HepG2 (cell line): ENCODE data around the gene RHOT2. TPM values are rescaled to one million over a fixed set of nuclear protein-coding genes. Genes with fewer than 3 reads are reported as not detected.
A peak's percentile ranks its signal among the peaks of the same experiment; 100 is the strongest.

Source experiments
- FOSL1 ChIP-seq: sonication (generic); formaldehyde crosslinking; IDR thresholded peaks from 2 replicates; pipeline ENCODE4 v1.9.0; 2021; ENCODE audit warnings: missing genetic modification reagents, borderline replicate concordance
- GATAD2A ChIP-seq: IDR thresholded peaks from 2 replicates; pipeline ENCODE4 v1.6.1; 2016
- HNRNPLL ChIP-seq: fragments of 200-400 bp; formaldehyde crosslinking; IDR thresholded peaks from 2 replicates; pipeline ENCODE4 v1.6.1; 2017; ENCODE audit warnings: mild to moderate bottlenecking, low read depth, low read length; ENCODE audit not compliant: poor library complexity, severe bottlenecking
- KLF11 ChIP-seq: IDR thresholded peaks from 2 replicates; pipeline ENCODE4 v1.6.1; 2016; ENCODE audit warnings: missing compliant biosample characterization
- NBN ChIP-seq: fragments of 450-650 bp; conservative IDR thresholded peaks from 2 replicates; pipeline ENCODE4 v1.6.1; 2017
- NR2F2 ChIP-seq: IDR thresholded peaks from 2 replicates; pipeline ENCODE4 v1.6.1; 2012; ENCODE audit warnings: low read depth, inconsistent platforms, borderline replicate concordance
- PAF1 ChIP-seq: IDR thresholded peaks from 2 replicates; pipeline ENCODE4 v1.6.1; 2016; ENCODE audit warnings: missing genetic modification reagents, missing compliant biosample characterization
- RFX5 ChIP-seq: IDR thresholded peaks from 2 replicates; pipeline ENCODE4 v1.6.1; 2011; ENCODE audit warnings: low read depth, low read length, improper control_type of control experiment
- SIN3A ChIP-seq: IDR thresholded peaks from 2 replicates; pipeline ENCODE4 v1.6.1; 2011; ENCODE audit warnings: low read depth, mild to moderate bottlenecking, control low read depth, low read length, borderline replicate concordance
- SIX1 ChIP-seq: sonication (generic); formaldehyde crosslinking; IDR thresholded peaks from 2 replicates; pipeline ENCODE4 v1.4.0; 2020; ENCODE audit warnings: missing genetic modification reagents, borderline replicate concordance
- TFDP2 ChIP-seq: sonication (generic); formaldehyde crosslinking; IDR thresholded peaks from 2 replicates; pipeline ENCODE4 v1.4.0; 2020; ENCODE audit warnings: missing genetic modification reagents
- ZFP1 ChIP-seq: IDR thresholded peaks from 2 replicates; pipeline ENCODE4 v1.6.1; 2016
- ZFP82 ChIP-seq: sonication (generic); formaldehyde crosslinking; IDR thresholded peaks from 2 replicates; pipeline ENCODE4 v1.5.1; 2020; ENCODE audit warnings: mild to moderate bottlenecking, missing genetic modification reagents, borderline replicate concordance
- ZMYM3 ChIP-seq: sonication (generic); formaldehyde crosslinking; IDR thresholded peaks from 2 replicates; pipeline ENCODE4 v1.5.1; 2020; ENCODE audit warnings: mild to moderate bottlenecking, missing genetic modification reagents
- ZNF274 ChIP-seq: sonication (generic); formaldehyde crosslinking; IDR thresholded peaks from 2 replicates; pipeline ENCODE4 v1.5.1; 2020; ENCODE audit warnings: mild to moderate bottlenecking, missing genetic modification reagents
- ZNF343 ChIP-seq: sonication (generic); formaldehyde crosslinking; IDR thresholded peaks from 2 replicates; pipeline ENCODE4 v1.4.0; 2020; ENCODE audit warnings: mild to moderate bottlenecking, missing genetic modification reagents
- ZNF382 ChIP-seq: sonication (generic); formaldehyde crosslinking; IDR thresholded peaks from 2 replicates; pipeline ENCODE4 v1.5.0; 2020; ENCODE audit warnings: missing genetic modification reagents, mild to moderate bottlenecking, borderline replicate concordance
- ZNF451 ChIP-seq: sonication (generic); formaldehyde crosslinking; IDR thresholded peaks from 2 replicates; pipeline ENCODE4 v1.5.0; 2020; ENCODE audit warnings: mild to moderate bottlenecking, missing genetic modification reagents
- ZNF550 ChIP-seq: sonication (generic); formaldehyde crosslinking; IDR thresholded peaks from 2 replicates; pipeline ENCODE4 v1.4.0; 2020; ENCODE audit warnings: mild to moderate bottlenecking, missing genetic modification reagents, borderline replicate concordance
- ZNF616 ChIP-seq: sonication (generic); formaldehyde crosslinking; IDR thresholded peaks from 2 replicates; pipeline ENCODE4 v1.5.0; 2020; ENCODE audit warnings: low read depth, mild to moderate bottlenecking, missing genetic modification reagents
- ZNF678 ChIP-seq: sonication (generic); formaldehyde crosslinking; IDR thresholded peaks from 2 replicates; pipeline ENCODE4 v1.4.0; 2020; ENCODE audit warnings: mild to moderate bottlenecking, missing genetic modification reagents
- ZSCAN25 ChIP-seq: sonication (generic); formaldehyde crosslinking; IDR thresholded peaks from 2 replicates; pipeline ENCODE4 v1.8.0; 2022; ENCODE audit warnings: mild to moderate bottlenecking, missing genetic modification reagents
- polyA plus RNA-seq, 8 experiments: library from polyadenylated mRNA; depleted of rRNA in 3 of 8; stranded (reverse) in 7 of 8; unstranded in 1 of 8; fragments of >200 nt; fragmentation: Illumina TruSeq in 4 of 8; extraction: Trizol in 4 of 8; gene quantifications; 2 replicates each; pipeline versions ENCODE4 v1.2.1 to v1.2.3, GENCODE V29; 2011 to 2016; ENCODE audit warnings: low read depth in 4 of 8, missing spikeins in 1 of 8, mixed read lengths in 1 of 8; ENCODE audit not compliant: insufficient read depth in 1 of 8
- total RNA-seq, 5 experiments: library from RNA; depleted of rRNA; stranded (reverse); fragments of >200 nt; fragmentation: Illumina TruSeq; extraction: Trizol; gene quantifications; 2 replicates each; pipeline ENCODE4 v1.2.3, GENCODE V29; 2016; ENCODE audit warnings: low read depth in 1 of 5
- TF ChIP-seq, protein P1 (sequence below): sonication (generic); formaldehyde crosslinking; conservative IDR thresholded peaks from 2 replicates; pipeline ENCODE4 v1.8.0; 2022; ENCODE audit warnings: mild to moderate bottlenecking, moderate library complexity, missing genetic modification reagents
- TF ChIP-seq, protein P2 (sequence below): sonication (generic); formaldehyde crosslinking; IDR thresholded peaks from 2 replicates; pipeline ENCODE4 v1.4.0; 2020; ENCODE audit warnings: missing genetic modification reagents, mild to moderate bottlenecking, borderline replicate concordance
- TF ChIP-seq, protein P3 (sequence below): sonication (generic); formaldehyde crosslinking; conservative IDR thresholded peaks from 2 replicates; pipeline ENCODE4 v1.8.0; 2022; ENCODE audit warnings: low read depth, missing genetic modification reagents
- TF ChIP-seq, protein P4 (sequence below): IDR thresholded peaks from 2 replicates; pipeline ENCODE4 v1.6.1; 2012; ENCODE audit warnings: inconsistent platforms

The RHOT2 gene
- total and polyA plus RNA-seq, 2 of the 13 experiments (the other 11 are each of a cell fraction or from before 2014, with no cell fraction given): 63.6 to 76.9 TPM

- TF ChIP-seq ZNF451 (CRISPR knock-in tag): no peak
- no peak for TF ChIP-seq KLF11 (CRISPR knock-in tag)
- TF ChIP-seq SIX1: no peak
- no peak for TF ChIP-seq ZNF678 (CRISPR knock-in tag)
- no peak for TF ChIP-seq ZSCAN25 (CRISPR knock-in tag)
- no peak for TF ChIP-seq FOSL1 (CRISPR knock-in tag)
- no peak for TF ChIP-seq SIN3A
- no peak for TF ChIP-seq ZNF616 (CRISPR knock-in tag)
- no peak for TF ChIP-seq ZFP1
- TF ChIP-seq, protein P1, sequence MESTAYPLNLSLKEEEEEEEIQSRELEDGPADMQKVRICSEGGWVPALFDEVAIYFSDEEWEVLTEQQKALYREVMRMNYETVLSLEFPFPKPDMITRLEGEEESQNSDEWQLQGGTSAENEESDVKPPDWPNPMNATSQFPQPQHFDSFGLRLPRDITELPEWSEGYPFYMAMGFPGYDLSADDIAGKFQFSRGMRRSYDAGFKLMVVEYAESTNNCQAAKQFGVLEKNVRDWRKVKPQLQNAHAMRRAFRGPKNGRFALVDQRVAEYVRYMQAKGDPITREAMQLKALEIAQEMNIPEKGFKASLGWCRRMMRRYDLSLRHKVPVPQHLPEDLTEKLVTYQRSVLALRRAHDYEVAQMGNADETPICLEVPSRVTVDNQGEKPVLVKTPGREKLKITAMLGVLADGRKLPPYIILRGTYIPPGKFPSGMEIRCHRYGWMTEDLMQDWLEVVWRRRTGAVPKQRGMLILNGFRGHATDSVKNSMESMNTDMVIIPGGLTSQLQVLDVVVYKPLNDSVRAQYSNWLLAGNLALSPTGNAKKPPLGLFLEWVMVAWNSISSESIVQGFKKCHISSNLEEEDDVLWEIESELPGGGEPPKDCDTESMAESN (CRISPR knock-in tag): 0 out of 2 replicates have a peak, but pooled peaks have one; percentile 29
- TF ChIP-seq ZNF274 (CRISPR knock-in tag): 0 out of 2 replicates have a peak, but pooled peaks have one; percentile 61
- TF ChIP-seq NR2F2: no peak
- TF ChIP-seq, protein P2, sequence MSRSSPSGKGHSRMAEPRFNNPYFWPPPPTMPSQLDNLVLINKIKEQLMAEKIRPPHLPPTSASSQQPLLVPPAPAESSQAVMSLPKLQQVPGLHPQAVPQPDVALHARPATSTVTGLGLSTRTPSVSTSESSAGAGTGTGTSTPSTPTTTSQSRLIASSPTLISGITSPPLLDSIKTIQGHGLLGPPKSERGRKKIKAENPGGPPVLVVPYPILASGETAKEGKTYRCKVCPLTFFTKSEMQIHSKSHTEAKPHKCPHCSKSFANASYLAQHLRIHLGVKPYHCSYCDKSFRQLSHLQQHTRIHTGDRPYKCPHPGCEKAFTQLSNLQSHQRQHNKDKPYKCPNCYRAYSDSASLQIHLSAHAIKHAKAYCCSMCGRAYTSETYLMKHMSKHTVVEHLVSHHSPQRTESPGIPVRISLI (CRISPR knock-in tag): no peak
- TF ChIP-seq TFDP2 (CRISPR knock-in tag): peak; percentile 42; the same call in 1 of the 2 replicates
- no peak for TF ChIP-seq ZNF550 (CRISPR knock-in tag)
- no peak for TF ChIP-seq ZNF382 (CRISPR knock-in tag)
- TF ChIP-seq GATAD2A (CRISPR knock-in tag): no peak
- TF ChIP-seq PAF1 (CRISPR knock-in tag): no peak
- no peak for TF ChIP-seq HNRNPLL
- TF ChIP-seq ZFP82: no peak
- TF ChIP-seq, protein P3, sequence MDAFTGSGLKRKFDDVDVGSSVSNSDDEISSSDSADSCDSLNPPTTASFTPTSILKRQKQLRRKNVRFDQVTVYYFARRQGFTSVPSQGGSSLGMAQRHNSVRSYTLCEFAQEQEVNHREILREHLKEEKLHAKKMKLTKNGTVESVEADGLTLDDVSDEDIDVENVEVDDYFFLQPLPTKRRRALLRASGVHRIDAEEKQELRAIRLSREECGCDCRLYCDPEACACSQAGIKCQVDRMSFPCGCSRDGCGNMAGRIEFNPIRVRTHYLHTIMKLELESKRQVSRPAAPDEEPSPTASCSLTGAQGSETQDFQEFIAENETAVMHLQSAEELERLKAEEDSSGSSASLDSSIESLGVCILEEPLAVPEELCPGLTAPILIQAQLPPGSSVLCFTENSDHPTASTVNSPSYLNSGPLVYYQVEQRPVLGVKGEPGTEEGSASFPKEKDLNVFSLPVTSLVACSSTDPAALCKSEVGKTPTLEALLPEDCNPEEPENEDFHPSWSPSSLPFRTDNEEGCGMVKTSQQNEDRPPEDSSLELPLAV (CRISPR knock-in tag): no peak
- TF ChIP-seq NBN: no peak
- no peak for TF ChIP-seq ZMYM3 (CRISPR knock-in tag)
- no peak for TF ChIP-seq ZNF343 (CRISPR knock-in tag)
- TF ChIP-seq RFX5: no peak
- TF ChIP-seq, protein P4, sequence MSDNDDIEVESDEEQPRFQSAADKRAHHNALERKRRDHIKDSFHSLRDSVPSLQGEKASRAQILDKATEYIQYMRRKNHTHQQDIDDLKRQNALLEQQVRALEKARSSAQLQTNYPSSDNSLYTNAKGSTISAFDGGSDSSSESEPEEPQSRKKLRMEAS: peak; percentile 56
Observed at GRCh38 chr16:714558-715476, 46.9 kb downstream of the RHOT2 start, which contains the start of gene METRN (continued).
